ENCODE data around the gene AFF1.

The AFF1 gene

GRCh38 chr4:86934771-86935565 is at the start of gene AFF1:
AFF1 (plus strand) TSS chr4:86935011; CDS start chr4:86948534, 13,523 bp downstream.
- peak; percentile 36 for TF ChIP-seq CTCF (IDR thresholded peaks at IDR 0.05; ENCODE audit: control insufficient read depth, insufficient read depth, low read depth, low read length, missing control alignments)
- peak within 1 kb of the TSS; percentile 96 for H3K4me3 ChIP-seq (ENCODE audit: control insufficient read depth, low read depth, low read length)
- no peak for DNase-seq (ENCODE audit: low read depth)

- no peak for TF ChIP-seq CTCF (IDR thresholded peaks at IDR 0.05; ENCODE audit: control insufficient read depth, insufficient read depth, low read depth, low read length, missing control alignments)
- no peak overlapping the region for H3K4me3 ChIP-seq (ENCODE audit: control insufficient read depth, low read depth, low read length)
- DNase-seq (ENCODE audit: low read depth), result no peak
These were observed 44.0 kb upstream of the AFF1 start for GRCh38 chr4:86890790-86891189.

GRCh38 chr4:86891762-86892635 is 42.8 kb upstream of the AFF1 start, which contains the start of gene C4orf36:
C4orf36 (minus strand) TSS chr4:86892422; CDS start chr4:86891520, 902 bp downstream.
- DNase-seq (ENCODE audit: low read depth), result no peak
- TF ChIP-seq CTCF (IDR thresholded peaks at IDR 0.05; ENCODE audit: control insufficient read depth, insufficient read depth, low read depth, low read length, missing control alignments), result no peak

GRCh38 chr4:86892636-86892960 is 42.2 kb upstream of the AFF1 start:
- no peak for TF ChIP-seq CTCF (IDR thresholded peaks at IDR 0.05; ENCODE audit: control insufficient read depth, insufficient read depth, low read depth, low read length, missing control alignments)
- peak overlapping the region; percentile 88 for H3K4me3 ChIP-seq (ENCODE audit: control insufficient read depth, low read depth, low read length)
- DNase-seq (ENCODE audit: low read depth), result no peak

More at GRCh38 chr4:86891762-86892635, 42.8 kb upstream of the AFF1 start, which contains the start of gene C4orf36:
- H3K4me3 ChIP-seq (ENCODE audit: control insufficient read depth, low read depth, low read length), result peak within 1 kb of the TSS; percentile 88

GRCh38 chr4:86893136-86893535 is 41.7 kb upstream of the AFF1 start:
- no peak for TF ChIP-seq CTCF (IDR thresholded peaks at IDR 0.05; ENCODE audit: control insufficient read depth, insufficient read depth, low read depth, low read length, missing control alignments)
- DNase-seq (ENCODE audit: low read depth), result no peak
- no peak overlapping the region for H3K4me3 ChIP-seq (ENCODE audit: control insufficient read depth, low read depth, low read length)

GRCh38 chr4:86894455-86894854 is 40.4 kb upstream of the AFF1 start:
- no peak for TF ChIP-seq CTCF (IDR thresholded peaks at IDR 0.05; ENCODE audit: control insufficient read depth, insufficient read depth, low read depth, low read length, missing control alignments)
- H3K4me3 ChIP-seq (ENCODE audit: control insufficient read depth, low read depth, low read length), result no peak overlapping the region
- no peak for DNase-seq (ENCODE audit: low read depth)

All from AG09309 (cell line).